ENCODE data around the gene ZHX3.

DNA sequence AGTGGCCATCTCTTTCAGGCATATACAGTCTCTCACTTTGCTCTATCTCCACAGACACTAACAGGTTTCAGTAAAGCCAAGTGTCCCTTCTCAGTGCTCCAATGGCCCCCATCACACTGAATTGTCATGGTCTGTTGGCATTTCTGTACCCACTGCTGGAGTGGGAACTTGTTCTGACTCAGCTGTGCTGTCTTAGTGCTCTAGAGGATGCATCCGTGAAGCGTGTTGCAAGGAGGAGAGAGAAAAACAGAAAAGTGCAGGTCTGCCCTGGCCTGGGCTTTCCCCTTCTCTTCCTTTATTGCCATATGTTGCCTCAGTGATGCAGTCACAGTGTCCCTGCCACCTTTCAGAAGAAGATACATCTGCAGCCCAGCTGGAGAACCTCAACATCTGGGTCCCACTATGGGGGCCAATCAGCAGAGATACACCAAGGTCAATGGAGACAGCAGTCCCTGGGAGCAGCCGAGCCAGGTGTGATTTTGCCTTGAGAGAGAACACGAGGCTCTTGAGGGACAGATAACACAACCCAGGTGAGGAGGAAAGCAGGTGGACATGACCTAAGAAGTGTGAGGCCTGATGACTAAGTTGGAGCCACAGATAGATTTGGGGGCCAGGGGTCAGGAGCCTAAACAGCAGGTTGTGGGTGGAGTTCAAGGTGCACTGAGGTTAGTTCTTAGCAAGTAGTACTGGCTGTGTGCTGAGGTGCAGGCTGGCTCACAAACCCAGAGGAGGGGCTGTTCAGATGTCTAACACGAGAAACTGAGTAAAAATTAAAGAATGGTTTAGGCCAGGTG is 185.7 kb downstream of the ZHX3 start:
- TF ChIP-seq CTCF (IDR thresholded peaks at IDR 0.05 in 4 of 5, conservative IDR thresholded peaks at IDR 0.05 in 1 of 5) (no peak), POLR2A (IDR thresholded peaks at IDR 0.05) (no peak)
